DND-41 (cell line): Measurements from ENCODE around the gene SRGAP3.

Experiments
- CTCF ChIP-seq: IDR thresholded peaks from 2 replicates; pipeline ENCODE4 v1.5.1; 2012; ENCODE audit warnings: borderline replicate concordance, low read length, moderate library complexity, mild to moderate bottlenecking; ENCODE audit not compliant: poor library complexity, severe bottlenecking; ENCODE audit errors: extremely low read depth
- EZH2 ChIP-seq: IDR thresholded peaks from 3 replicates; pipeline ENCODE4 v1.6.1; 2012; ENCODE audit warnings: borderline replicate concordance, low read depth, mild to moderate bottlenecking, moderate library complexity, low read length, inconsistent platforms; ENCODE audit not compliant: severe bottlenecking

DNA sequence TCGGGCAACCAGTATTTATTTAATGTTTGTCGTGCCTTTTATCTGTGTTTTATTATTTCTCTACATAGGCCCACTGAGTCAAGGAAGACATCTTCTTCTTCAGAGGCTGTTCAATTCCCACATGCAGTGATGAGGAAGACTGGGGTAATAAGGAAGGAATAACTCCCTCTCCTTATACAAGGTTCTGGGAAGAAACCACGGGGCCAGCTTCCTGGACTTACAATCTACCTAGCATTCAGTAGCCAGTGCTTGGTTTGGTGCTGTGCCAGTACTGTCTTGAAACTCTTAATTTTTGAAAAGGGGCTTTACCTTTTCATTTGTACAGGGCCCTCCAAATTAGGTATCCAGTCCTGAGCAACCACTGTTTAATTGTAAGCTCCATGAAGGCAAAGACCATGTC is 51.2 kb downstream of the SRGAP3 start:
- TF ChIP-seq CTCF = no peak
- no peak for TF ChIP-seq EZH2
